OCI-LY7 (cell line): ENCODE data around the gene KDM8. TPM values are rescaled to one million over a fixed set of nuclear protein-coding genes. Genes with fewer than 3 reads are reported as not detected.

Source experiments
- BruUV-seq: library from RNA; stranded (reverse); fragments of 400-500 nt; replicated peaks from 2 replicates; lab custom pipeline; 2021; lab: Mats Ljungman, UMichigan
- CTCF ChIA-PET: fragments of 300-600 bp; sonication (Branson Sonifier 250); formaldehyde crosslinking; loops from one replicate; lab custom pipeline; 2022; ENCODE audit warnings: antibody characterized with exemption; ENCODE audit not compliant: unreplicated experiment; lab: Charles Lee
- POLR2A ChIA-PET: fragments of 300-600 bp; sonication (Branson Sonifier 250); formaldehyde crosslinking; loops from one replicate; lab custom pipeline; 2022; ENCODE audit warnings: antibody characterized with exemption; lab: Charles Lee
- DNase-seq: peaks from one replicate; pipeline ENCODE4 v3.0.0-alpha.2; 2015; ENCODE audit warnings: low spot score
- H2AFZ ChIP-seq: fragments of 200-600 bp; sonication (generic), shearing (Covaris generic); 2 replicates; pipeline ENCODE4 v1.6.1; 2014; ENCODE audit warnings: mild to moderate bottlenecking, antibody characterized with exemption, low read length, moderate library complexity
- H3K27ac ChIP-seq: fragments of 200-600 bp; sonication (generic); 2 replicates; pipeline ENCODE4 v1.5.1; 2014; ENCODE audit warnings: mixed run types, low read depth, mild to moderate bottlenecking, moderate library complexity, low read length, inconsistent platforms; ENCODE audit not compliant: poor library complexity, severe bottlenecking
- H3K36me3 ChIP-seq: fragments of 200-600 bp; sonication (generic); 2 replicates; pipeline ENCODE4 v1.6.1; 2014; ENCODE audit warnings: mild to moderate bottlenecking, antibody characterized with exemption, low read length, moderate library complexity, mixed read lengths; ENCODE audit not compliant: insufficient read depth
- H3K4me1 ChIP-seq: fragments of 200-600 bp; sonication (generic); 2 replicates; pipeline ENCODE4 v1.5.1; 2014; ENCODE audit warnings: mild to moderate bottlenecking, low read length; ENCODE audit not compliant: insufficient read depth, poor library complexity, severe bottlenecking
- H3K4me2 ChIP-seq: fragments of 200-600 bp; sonication (generic); 2 replicates; pipeline ENCODE4 v1.6.1; 2014; ENCODE audit warnings: mild to moderate bottlenecking, low read length
- H3K4me3 ChIP-seq: fragments of 200-600 bp; sonication (generic); 2 replicates; pipeline ENCODE4 v1.5.1; 2014; ENCODE audit warnings: mild to moderate bottlenecking, low read depth, low read length; ENCODE audit not compliant: poor library complexity, severe bottlenecking
- H3K79me2 ChIP-seq: fragments of 200-600 bp; sonication (generic); 2 replicates; pipeline ENCODE4 v1.6.1; 2016; ENCODE audit warnings: low read depth, mild to moderate bottlenecking, low read length, moderate library complexity, mixed read lengths; ENCODE audit not compliant: insufficient read depth
- H3K9me2 ChIP-seq: fragments of 200-600 bp; sonication (generic); 2 replicates; pipeline ENCODE4 v1.6.1; 2016; ENCODE audit warnings: mild to moderate bottlenecking, low read length, mixed read lengths; ENCODE audit not compliant: insufficient read depth
- H3K9me3 ChIP-seq: fragments of 200-600 bp; sonication (generic); 2 replicates; pipeline ENCODE4 v1.6.1; 2014; ENCODE audit warnings: mild to moderate bottlenecking, mixed run types, low read length, mixed read lengths
- H4K20me1 ChIP-seq: fragments of 200-600 bp; sonication (generic); 2 replicates; pipeline ENCODE4 v1.6.1; 2014; ENCODE audit warnings: mild to moderate bottlenecking, antibody characterized with exemption, low read length, moderate library complexity, mixed read lengths; ENCODE audit not compliant: insufficient read depth
- EZH2phosphoT487 ChIP-seq: fragments of 200-600 bp; sonication (generic); IDR thresholded peaks from 2 replicates; pipeline ENCODE4 v1.6.1; 2018; ENCODE audit warnings: low read depth, borderline replicate concordance, mild to moderate bottlenecking, mixed run types, antibody characterized with exemption, low read length, moderate library complexity, mixed read lengths
- intact Hi-C: fragments of 100-400 bp; cut with micrococcal nuclease; formaldehyde crosslinking; loops from one replicate; pipeline ENCODE4 v1.10.0; 2022; ENCODE audit not compliant: unreplicated experiment
- total RNA-seq, 2 experiments: library from RNA; depleted of rRNA in 1 of 2; stranded (reverse); fragments of >200 nt in 1 of 2; shearing (Covaris generic) in 1 of 2; gene quantifications; 2 replicates each; pipeline ENCODE4 v1.2.3, GENCODE V29; 2014 to 2022
- TF ChIP-seq, protein P1 (sequence below): fragments of 200-600 bp; sonication (generic); conservative IDR thresholded peaks from 2 replicates; pipeline ENCODE4 v1.5.1; 2014; ENCODE audit warnings: mild to moderate bottlenecking, antibody characterized with exemption, low read length, moderate library complexity, mixed read lengths

Gene KDM8
- total RNA-seq, 2 experiments from 2014 or later: 14.2 to 14.5 TPM

- H3K9me3 ChIP-seq: no peaks in the 10 kb centered on the region
- H3K4me1 ChIP-seq: peaks cover 25% of the 10 kb centered on the region
- H2AFZ ChIP-seq: no peak overlapping the region
- no peaks in the 10 kb centered on the region for H3K79me2 ChIP-seq
- H4K20me1 ChIP-seq: no peaks in the 10 kb centered on the region
- no peak overlapping the region for H3K4me2 ChIP-seq
- DNase-seq: no peak
- H3K27ac ChIP-seq: no peak overlapping the region
- ChIA-PET CTCF (no interaction called here), POLR2A (interaction anchor here (1.1 to 1.3 kb wide), 2 partner anchors 8 to 59 kb away, joined by 3 read pairs; no protein-coding TSS in a partner anchor)
- intact Hi-C loops: no loop called here
- TF ChIP-seq EZH2phosphoT487: no peak
- TF ChIP-seq, protein P1, sequence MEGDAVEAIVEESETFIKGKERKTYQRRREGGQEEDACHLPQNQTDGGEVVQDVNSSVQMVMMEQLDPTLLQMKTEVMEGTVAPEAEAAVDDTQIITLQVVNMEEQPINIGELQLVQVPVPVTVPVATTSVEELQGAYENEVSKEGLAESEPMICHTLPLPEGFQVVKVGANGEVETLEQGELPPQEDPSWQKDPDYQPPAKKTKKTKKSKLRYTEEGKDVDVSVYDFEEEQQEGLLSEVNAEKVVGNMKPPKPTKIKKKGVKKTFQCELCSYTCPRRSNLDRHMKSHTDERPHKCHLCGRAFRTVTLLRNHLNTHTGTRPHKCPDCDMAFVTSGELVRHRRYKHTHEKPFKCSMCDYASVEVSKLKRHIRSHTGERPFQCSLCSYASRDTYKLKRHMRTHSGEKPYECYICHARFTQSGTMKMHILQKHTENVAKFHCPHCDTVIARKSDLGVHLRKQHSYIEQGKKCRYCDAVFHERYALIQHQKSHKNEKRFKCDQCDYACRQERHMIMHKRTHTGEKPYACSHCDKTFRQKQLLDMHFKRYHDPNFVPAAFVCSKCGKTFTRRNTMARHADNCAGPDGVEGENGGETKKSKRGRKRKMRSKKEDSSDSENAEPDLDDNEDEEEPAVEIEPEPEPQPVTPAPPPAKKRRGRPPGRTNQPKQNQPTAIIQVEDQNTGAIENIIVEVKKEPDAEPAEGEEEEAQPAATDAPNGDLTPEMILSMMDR: no peak
- H3K4me3 ChIP-seq: no peak overlapping the region
- no peaks in the 10 kb centered on the region for H3K36me3 ChIP-seq
- H3K9me2 ChIP-seq: no peaks in the 10 kb centered on the region
- BruUV-seq: no TSS peak
These were observed 36.8 kb downstream of the KDM8 start for GRCh38 chr16:27239906-27240655.

GRCh38 chr16:27240948-27241531, 37.7 kb downstream of the KDM8 start:
- Histone ChIP-seq H3K79me2 (no peaks in the 10 kb centered on the region), H3K9me2 (no peaks in the 10 kb centered on the region), H2AFZ (no peak overlapping the region), H3K4me3 (no peak overlapping the region), H3K4me1 (peaks cover 22% of the 10 kb centered on the region), H4K20me1 (no peaks in the 10 kb centered on the region), H3K36me3 (no peaks in the 10 kb centered on the region), H3K4me2 (no peak overlapping the region), H3K9me3 (no peaks in the 10 kb centered on the region), H3K27ac (no peak overlapping the region)
- POLR2A ChIA-PET: interaction anchor here (1.3 kb wide), 1 partner anchor 13 kb away, joined by 3 read pairs; no protein-coding TSS in a partner anchor
- intact Hi-C loops: no loop called here
- no TSS peak for BruUV-seq
- TF ChIP-seq, protein P1: no peak
- TF ChIP-seq EZH2phosphoT487: no peak
- CTCF ChIA-PET: no interaction called here
- DNase-seq: no peak

DNA sequence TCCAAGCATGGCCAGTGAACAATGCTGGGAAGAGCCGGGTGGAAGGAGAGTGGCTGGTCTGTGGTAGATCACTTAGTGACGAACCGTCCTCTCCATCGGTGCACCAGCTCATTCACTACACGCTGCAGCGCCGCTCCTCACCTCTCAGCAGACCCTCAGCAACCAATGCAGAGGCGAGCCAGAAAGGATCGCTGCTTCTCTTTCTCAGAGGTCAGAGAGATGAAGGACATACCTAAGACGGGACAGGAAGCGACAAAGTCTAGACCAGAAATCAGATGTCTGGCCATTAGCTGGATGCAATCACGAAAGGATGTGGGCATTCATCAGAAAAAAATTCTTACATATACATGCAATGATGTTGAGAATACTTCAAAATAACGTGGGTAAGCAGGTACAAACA, 38.3 kb downstream of the KDM8 start:
- Histone ChIP-seq H3K4me1 (peaks cover 20% of the 10 kb centered on the region), H3K9me3 (no peaks in the 10 kb centered on the region), H3K4me2 (no peak overlapping the region), H3K9me2 (no peaks in the 10 kb centered on the region), H2AFZ (no peak overlapping the region), H4K20me1 (no peaks in the 10 kb centered on the region), H3K4me3 (no peak overlapping the region), H3K79me2 (no peaks in the 10 kb centered on the region), H3K27ac (no peak overlapping the region), H3K36me3 (no peaks in the 10 kb centered on the region)
- CTCF ChIA-PET: no interaction called here
- intact Hi-C loops: no loop called here
- POLR2A ChIA-PET: interaction anchor here (1.3 kb wide), 1 partner anchor 13 kb away, joined by 3 read pairs; no protein-coding TSS in a partner anchor
- no TSS peak for BruUV-seq
- TF ChIP-seq, protein P1: no peak
- TF ChIP-seq EZH2phosphoT487: no peak
- DNase-seq: no peak
